Endodermal cell (in vitro differentiated cells): ENCODE measurements around the gene SEZ6L2. TPM values are rescaled to one million over a fixed set of nuclear protein-coding genes. Genes with fewer than 3 reads are reported as not detected.

Source experiments
- DNase-seq: peaks from one replicate; pipeline ENCODE4 v3.0.0-alpha.2; 2017
- H3K27ac ChIP-seq: 2 replicates; pipeline ENCODE4 v1.5.1; 2013; ENCODE audit warnings: mild to moderate bottlenecking, low read depth, low read length, moderate library complexity
- H3K27me3 ChIP-seq: 2 replicates; pipeline ENCODE4 v1.6.1; 2013; ENCODE audit warnings: mild to moderate bottlenecking, low read length, moderate library complexity; ENCODE audit not compliant: insufficient read depth, control insufficient read depth, poor library complexity, severe bottlenecking
- H3K36me3 ChIP-seq: 2 replicates; pipeline ENCODE4 v1.7.0; 2013; ENCODE audit warnings: mild to moderate bottlenecking, low read length, moderate library complexity; ENCODE audit not compliant: control insufficient read depth, insufficient read depth
- H3K4me1 ChIP-seq: one replicate; pipeline ENCODE4 v1.7.0; 2013; ENCODE audit warnings: low read length; ENCODE audit not compliant: control insufficient read depth, insufficient read depth
- H3K4me3 ChIP-seq: 2 replicates; pipeline ENCODE4 v1.5.1; 2013; ENCODE audit warnings: mild to moderate bottlenecking, low read length, moderate library complexity
- H3K9ac ChIP-seq: 2 replicates; pipeline ENCODE4 v1.6.1; 2013; ENCODE audit warnings: mild to moderate bottlenecking, low read length, moderate library complexity; ENCODE audit not compliant: poor library complexity, severe bottlenecking; ENCODE audit errors: extremely low read depth
- H3K9me3 ChIP-seq: 2 replicates; pipeline ENCODE4 v1.6.1; 2013; ENCODE audit warnings: mild to moderate bottlenecking, low read length, moderate library complexity; ENCODE audit not compliant: control insufficient read depth
- H3K27ac Mint-ChIP-seq: 2 replicates; pipeline ENCODE4 v1.8.0; 2020; ENCODE audit warnings: mixed read lengths
- H3K27me3 Mint-ChIP-seq: 2 replicates; pipeline ENCODE4 v1.8.0; 2021; ENCODE audit warnings: mild to moderate bottlenecking, mixed read lengths; ENCODE audit not compliant: insufficient read depth
- H3K36me3 Mint-ChIP-seq: 2 replicates; pipeline ENCODE4 v1.8.0; 2020; ENCODE audit warnings: low read depth, mixed read lengths
- H3K4me1 Mint-ChIP-seq: 2 replicates; pipeline ENCODE4 v1.8.0; 2020; ENCODE audit warnings: mixed read lengths
- H3K4me3 Mint-ChIP-seq: 2 replicates; pipeline ENCODE4 v1.8.0; 2020; ENCODE audit warnings: mild to moderate bottlenecking, moderate library complexity, mixed read lengths
- H3K9me3 Mint-ChIP-seq: 2 replicates; pipeline ENCODE4 v1.8.0; 2020; ENCODE audit warnings: mild to moderate bottlenecking, mixed read lengths
- WGBS, 2 experiments: methylation state at CpG; one replicate each; pipeline versions ENCODE4 v1.1.5 to v1.1.7; 2013; ENCODE audit warnings: missing lambda C conversion rate in 2 of 2, mixed read lengths in 1 of 2; ENCODE audit not compliant: insufficient coverage in 1 of 2, insufficient read length in 1 of 2; 5-methylcytosine and 5-hydroxymethylcytosine counted together
- total RNA-seq, 2 donors: library from RNA; stranded (reverse); fragmentation: NEBNext Ultra II Directional in 1 of 2; extraction: Animal tissue kit (Norgen Biotek cat#: 25700) in 1 of 2; gene quantifications; 2 replicates in 1 of 2; 3 replicates in 1 of 2; pipeline ENCODE4 v1.2.1, GENCODE V29; 2021
- TF ChIP-seq, protein P1 (sequence below): fragments of 200-600 bp; sonication (generic); conservative IDR thresholded peaks from 2 replicates; pipeline ENCODE4 v1.5.0; 2021; ENCODE audit warnings: antibody characterized with exemption, mild to moderate bottlenecking

Gene SEZ6L2
- total RNA-seq, 2 donors from 2014 or later, result 44.0 to 52.1 TPM

DNA sequence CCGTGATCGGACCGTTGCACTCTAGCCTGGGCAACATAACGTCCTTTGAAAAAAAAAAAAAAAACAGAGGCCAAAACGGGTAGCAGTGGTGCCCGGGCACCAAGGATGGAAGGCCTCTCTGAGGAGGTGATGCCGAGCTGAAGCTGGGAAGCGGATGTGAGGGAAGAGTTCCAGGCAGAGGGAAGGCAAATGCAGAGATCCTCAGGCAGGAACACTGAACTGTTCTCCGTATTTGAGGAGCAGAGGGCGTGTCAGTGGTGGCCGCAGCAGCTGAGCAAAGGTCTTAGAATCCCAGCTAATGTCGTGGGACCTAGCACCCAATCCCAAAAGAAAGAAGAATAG is 27.3 kb upstream of the SEZ6L2 start:
- 16 to 17% methylated on average over 12 of the region's 12 CpGs for WGBS, 2 experiments
- Mint-ChIP-seq H3K9me3 (no peaks in the 10 kb centered on the region), H3K27me3 (no peaks in the 10 kb centered on the region), H3K4me1 (peaks cover 20% of the 10 kb centered on the region), H3K4me3 (peak overlapping the region; percentile 78), H3K36me3 (peaks cover 5% of the 10 kb centered on the region), H3K27ac (peak overlapping the region; percentile 99)
- H3K27me3 ChIP-seq, result no peaks in the 10 kb centered on the region
- TF ChIP-seq, protein P1, sequence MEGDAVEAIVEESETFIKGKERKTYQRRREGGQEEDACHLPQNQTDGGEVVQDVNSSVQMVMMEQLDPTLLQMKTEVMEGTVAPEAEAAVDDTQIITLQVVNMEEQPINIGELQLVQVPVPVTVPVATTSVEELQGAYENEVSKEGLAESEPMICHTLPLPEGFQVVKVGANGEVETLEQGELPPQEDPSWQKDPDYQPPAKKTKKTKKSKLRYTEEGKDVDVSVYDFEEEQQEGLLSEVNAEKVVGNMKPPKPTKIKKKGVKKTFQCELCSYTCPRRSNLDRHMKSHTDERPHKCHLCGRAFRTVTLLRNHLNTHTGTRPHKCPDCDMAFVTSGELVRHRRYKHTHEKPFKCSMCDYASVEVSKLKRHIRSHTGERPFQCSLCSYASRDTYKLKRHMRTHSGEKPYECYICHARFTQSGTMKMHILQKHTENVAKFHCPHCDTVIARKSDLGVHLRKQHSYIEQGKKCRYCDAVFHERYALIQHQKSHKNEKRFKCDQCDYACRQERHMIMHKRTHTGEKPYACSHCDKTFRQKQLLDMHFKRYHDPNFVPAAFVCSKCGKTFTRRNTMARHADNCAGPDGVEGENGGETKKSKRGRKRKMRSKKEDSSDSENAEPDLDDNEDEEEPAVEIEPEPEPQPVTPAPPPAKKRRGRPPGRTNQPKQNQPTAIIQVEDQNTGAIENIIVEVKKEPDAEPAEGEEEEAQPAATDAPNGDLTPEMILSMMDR, result no peak
- no peaks in the 10 kb centered on the region for H3K9me3 ChIP-seq
- peaks cover 11% of the 10 kb centered on the region for H3K36me3 ChIP-seq
- H3K4me3 ChIP-seq, result peak overlapping the region; percentile 86
- H3K4me1 ChIP-seq, result peaks cover 8% of the 10 kb centered on the region
- peak; percentile 62 for DNase-seq
- H3K9ac ChIP-seq, result peak overlapping the region; percentile 87
- peak overlapping the region; percentile 90 for H3K27ac ChIP-seq

DNA sequence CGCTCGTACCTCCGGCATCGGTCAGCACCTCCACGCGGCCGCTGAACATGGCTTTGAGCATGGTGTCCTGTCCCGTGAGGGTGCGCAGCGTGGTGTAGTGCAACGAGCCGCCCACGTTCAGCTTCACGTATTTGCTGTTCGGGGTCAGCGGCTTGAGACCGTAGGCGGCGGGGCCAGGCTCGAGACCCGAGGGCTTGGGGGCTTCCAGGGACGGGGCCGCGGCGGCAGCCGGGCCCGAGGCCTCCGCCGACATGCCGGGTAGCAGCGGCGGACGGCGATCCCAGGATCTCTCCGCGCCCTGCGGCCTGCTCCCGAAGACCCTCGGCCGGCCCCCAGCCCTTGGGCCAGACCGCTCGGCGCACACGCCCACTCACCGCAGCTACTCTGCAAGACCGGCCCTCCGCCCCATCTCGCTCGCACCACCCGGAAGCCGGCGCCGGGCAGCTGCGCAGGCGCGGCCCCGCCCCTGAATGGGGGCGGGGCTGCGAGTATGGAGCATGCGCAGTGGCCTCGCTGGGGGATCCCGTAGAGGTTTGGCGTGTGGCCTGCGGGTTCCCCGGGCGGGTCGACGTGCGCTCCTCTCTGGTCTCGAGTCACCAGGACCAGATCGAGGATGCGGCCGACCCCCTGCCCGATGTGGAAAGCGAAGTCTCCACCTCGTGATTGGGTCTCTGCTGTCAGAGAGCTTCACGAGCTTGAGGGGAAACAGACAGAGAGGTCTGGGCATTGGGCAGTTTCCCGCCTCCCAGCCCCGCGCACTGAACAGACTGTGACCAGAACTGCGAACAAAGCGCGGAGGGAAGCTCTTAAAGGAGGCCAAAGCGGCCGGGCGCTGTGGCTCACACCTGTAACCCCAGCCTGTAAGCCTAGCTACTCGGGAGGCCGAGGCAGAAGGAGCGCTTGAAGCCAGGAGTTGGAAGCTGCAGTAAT is 26.7 kb upstream of the SEZ6L2 start, which contains the start of gene KCTD13:
Gene KCTD13 (minus strand): TSS at position 446 of the 930 bp plus-strand sequence. CDS start 193 bp downstream, at position 253.
- peaks cover 8% of the 10 kb centered on the region for H3K36me3 Mint-ChIP-seq
- Histone ChIP-seq H3K4me1 (peaks cover 8% of the 10 kb centered on the region), H3K9ac (peak within 1 kb of the TSS; percentile 87), H3K9me3 (no peaks in the 10 kb centered on the region), H3K4me3 (peak within 1 kb of the TSS; percentile 86), H3K36me3 (peaks cover 17% of the 10 kb centered on the region), H3K27ac (peak within 1 kb of the TSS; percentile 90), H3K27me3 (no peaks in the 10 kb centered on the region)
- H3K9me3 Mint-ChIP-seq, result no peaks in the 10 kb centered on the region
- no peaks in the 10 kb centered on the region for H3K27me3 Mint-ChIP-seq
- WGBS, 2 experiments, result 1% methylated on average over 51 to 89 of the region's 89 CpGs
- peak within 1 kb of the TSS; percentile 78 for H3K4me3 Mint-ChIP-seq
- TF ChIP-seq, protein P1, result no peak
- DNase-seq, result peak; percentile 98
- peaks cover 20% of the 10 kb centered on the region for H3K4me1 Mint-ChIP-seq
- peak within 1 kb of the TSS; percentile 99 for H3K27ac Mint-ChIP-seq

DNA sequence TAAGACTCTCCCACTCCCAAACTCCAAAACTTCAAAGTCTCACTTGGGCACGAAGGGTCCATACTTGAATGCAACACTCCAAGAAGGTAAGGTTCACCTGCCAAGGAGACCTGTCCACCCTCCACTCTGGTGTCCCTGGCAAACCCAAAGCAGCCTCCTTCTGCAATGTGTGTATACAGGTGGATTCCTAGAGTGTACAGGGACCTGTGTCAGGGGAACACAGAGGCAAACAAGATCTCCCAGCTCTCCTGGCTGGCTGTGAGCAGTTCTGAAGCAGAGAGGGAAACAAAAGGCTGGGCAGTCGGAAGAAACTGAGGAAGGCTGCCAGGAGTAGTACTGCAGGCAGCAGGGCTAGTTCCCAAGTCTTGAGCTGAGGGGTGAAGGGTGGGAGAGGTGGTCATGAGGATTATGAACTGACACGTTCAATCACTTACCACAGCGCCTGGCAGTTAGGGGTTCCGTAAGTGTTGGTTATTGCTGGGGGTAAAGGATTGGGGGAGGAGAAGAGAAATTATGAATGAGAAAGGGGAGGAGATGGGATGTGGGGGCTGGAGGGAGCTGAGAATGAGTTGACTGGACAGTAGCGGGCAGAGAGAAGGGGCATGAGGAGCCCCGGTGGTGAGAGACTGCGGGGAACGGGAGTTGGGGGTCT is 25.9 kb upstream of the SEZ6L2 start:
- 7 to 13% methylated on average over 5 to 9 of the region's 9 CpGs for WGBS, 2 experiments
- Histone ChIP-seq H3K9me3 (no peaks in the 10 kb centered on the region), H3K36me3 (peaks cover 25% of the 10 kb centered on the region), H3K27ac (no peak overlapping the region), H3K9ac (peak overlapping the region; percentile 60), H3K27me3 (no peaks in the 10 kb centered on the region), H3K4me3 (peak overlapping the region; percentile 86), H3K4me1 (peaks cover 8% of the 10 kb centered on the region)
- TF ChIP-seq, protein P1, result no peak
- peaks cover 15% of the 10 kb centered on the region for H3K36me3 Mint-ChIP-seq
- peak overlapping the region; percentile 32 for H3K27ac Mint-ChIP-seq
- H3K4me1 Mint-ChIP-seq, result peaks cover 20% of the 10 kb centered on the region
- peak overlapping the region; percentile 78 for H3K4me3 Mint-ChIP-seq
- H3K27me3 Mint-ChIP-seq, result no peaks in the 10 kb centered on the region
- peak; percentile 52 for DNase-seq
- no peaks in the 10 kb centered on the region for H3K9me3 Mint-ChIP-seq
